K562 (cell line): ENCODE measurements around the gene SLC7A4. TPM values are rescaled to one million over a fixed set of nuclear protein-coding genes. Genes with fewer than 3 reads are reported as not detected.

Experiments
- ELF1 ChIP-seq: fragments of 200-800 bp; sonication (Bioruptor generic); IDR thresholded peaks from 2 replicates; pipeline ENCODE4 v1.6.1; 2016; ENCODE audit warnings: missing genetic modification characterization, missing compliant biosample characterization
- MIER1 ChIP-seq: fragments of 450-650 bp; IDR thresholded peaks from 2 replicates; pipeline ENCODE4 v1.6.1; 2016; ENCODE audit warnings: antibody characterized with exemption, mild to moderate bottlenecking, low read depth
- PHB ChIP-seq: fragments of 250-450 bp; sonication (Bioruptor Pico); IDR thresholded peaks from 2 replicates; pipeline ENCODE4 v1.5.0; 2021
- SNIP1 ChIP-seq: fragments of 450-650 bp; IDR thresholded peaks from 2 replicates; pipeline ENCODE4 v1.7.1; 2017; ENCODE audit warnings: low read depth, mild to moderate bottlenecking
- SP2 ChIP-seq: IDR thresholded peaks from 2 replicates; pipeline ENCODE4 v1.6.1; 2011; ENCODE audit warnings: mild to moderate bottlenecking, low read depth, low read length, moderate library complexity; ENCODE audit not compliant: poor library complexity, severe bottlenecking; ENCODE audit errors: extremely low read depth
- XRCC5 ChIP-seq: fragments of 200-400 bp; formaldehyde crosslinking; IDR thresholded peaks from 2 replicates; pipeline ENCODE4 v1.6.1; 2017; ENCODE audit warnings: low read depth, mild to moderate bottlenecking, low read length
- ZBTB1 ChIP-seq: sonication (generic); formaldehyde crosslinking; IDR thresholded peaks from 2 replicates; pipeline ENCODE4 v1.8.1; 2023; ENCODE audit warnings: missing genetic modification reagents, low read depth, mild to moderate bottlenecking, borderline replicate concordance
- polyA plus RNA-seq, 8 experiments: library from polyadenylated mRNA; depleted of rRNA in 4 of 8; stranded (reverse) in 5 of 8; unstranded in 3 of 8; fragments of >200 nt; fragmentation: Nextera tagmentation in 2 of 8; fragmentation: Illumina TruSeq in 1 of 8; extraction: Ambion mirVana in 2 of 8; extraction: Trizol in 1 of 8; gene quantifications; 2 replicates each; pipeline versions ENCODE4 v1.2.1 to v1.2.3, GENCODE V29; 2011 to 2014; ENCODE audit warnings: inconsistent platforms in 1 of 8, missing spikeins in 1 of 8
- total RNA-seq, 7 experiments: library from RNA; depleted of rRNA in 6 of 7; stranded (reverse); fragments of >200 nt in 6 of 7; fragmentation: Illumina TruSeq in 2 of 7; extraction: Trizol in 2 of 7; gene quantifications; 2 replicates each; pipeline versions ENCODE4 v1.2.1 to v1.2.3, GENCODE V29; 2011 to 2021; ENCODE audit warnings: low replicate concordance in 1 of 7
- TF ChIP-seq, protein P1 (sequence below): sonication (generic); formaldehyde crosslinking; IDR thresholded peaks from 2 replicates; pipeline ENCODE4 v1.8.0; 2022; ENCODE audit warnings: mild to moderate bottlenecking, low read depth, missing genetic modification reagents
- TF ChIP-seq, protein P2 (sequence below): fragments of 250-450 bp; sonication (Bioruptor Pico); IDR thresholded peaks from 2 replicates; pipeline ENCODE4 v1.8.0; 2022; ENCODE audit warnings: inconsistent platforms
- TF ChIP-seq, protein P3 (sequence below): fragments of 450-650 bp; IDR thresholded peaks from 2 replicates; pipeline ENCODE4 v1.6.1; 2016; ENCODE audit warnings: mild to moderate bottlenecking, moderate library complexity
- TF ChIP-seq, protein P4 (sequence below): IDR thresholded peaks from 2 replicates; pipeline ENCODE4 v1.6.1; 2012; ENCODE audit warnings: low read depth, low read length, improper control_type of control experiment, borderline replicate concordance

SLC7A4 gene
- total and polyA plus RNA-seq, 9 of the 15 experiments (the other 6 are each of a cell fraction or from before 2014, with no cell fraction given), result not detected

DNA sequence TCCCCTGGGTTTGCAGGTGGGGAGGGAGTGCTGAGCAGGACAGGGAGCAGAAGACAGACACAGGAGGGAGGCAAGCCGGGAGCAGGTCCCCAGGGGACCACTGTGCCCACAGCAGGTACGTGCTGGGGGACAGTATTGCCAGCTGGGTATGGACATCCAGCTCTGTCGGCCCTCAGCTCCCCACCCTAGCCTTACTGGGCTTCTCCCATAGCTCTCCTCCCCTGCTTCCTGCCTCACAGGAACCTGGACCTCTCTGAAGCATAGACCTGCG lies 23.1 kb upstream of the SLC7A4 start (continued):
- TF ChIP-seq ZBTB1, result no peak
- TF ChIP-seq, protein P1, sequence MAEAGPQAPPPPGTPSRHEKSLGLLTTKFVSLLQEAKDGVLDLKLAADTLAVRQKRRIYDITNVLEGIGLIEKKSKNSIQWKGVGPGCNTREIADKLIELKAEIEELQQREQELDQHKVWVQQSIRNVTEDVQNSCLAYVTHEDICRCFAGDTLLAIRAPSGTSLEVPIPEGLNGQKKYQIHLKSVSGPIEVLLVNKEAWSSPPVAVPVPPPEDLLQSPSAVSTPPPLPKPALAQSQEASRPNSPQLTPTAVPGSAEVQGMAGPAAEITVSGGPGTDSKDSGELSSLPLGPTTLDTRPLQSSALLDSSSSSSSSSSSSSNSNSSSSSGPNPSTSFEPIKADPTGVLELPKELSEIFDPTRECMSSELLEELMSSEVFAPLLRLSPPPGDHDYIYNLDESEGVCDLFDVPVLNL (CRISPR knock-in tag), result no peak
- TF ChIP-seq, protein P2, sequence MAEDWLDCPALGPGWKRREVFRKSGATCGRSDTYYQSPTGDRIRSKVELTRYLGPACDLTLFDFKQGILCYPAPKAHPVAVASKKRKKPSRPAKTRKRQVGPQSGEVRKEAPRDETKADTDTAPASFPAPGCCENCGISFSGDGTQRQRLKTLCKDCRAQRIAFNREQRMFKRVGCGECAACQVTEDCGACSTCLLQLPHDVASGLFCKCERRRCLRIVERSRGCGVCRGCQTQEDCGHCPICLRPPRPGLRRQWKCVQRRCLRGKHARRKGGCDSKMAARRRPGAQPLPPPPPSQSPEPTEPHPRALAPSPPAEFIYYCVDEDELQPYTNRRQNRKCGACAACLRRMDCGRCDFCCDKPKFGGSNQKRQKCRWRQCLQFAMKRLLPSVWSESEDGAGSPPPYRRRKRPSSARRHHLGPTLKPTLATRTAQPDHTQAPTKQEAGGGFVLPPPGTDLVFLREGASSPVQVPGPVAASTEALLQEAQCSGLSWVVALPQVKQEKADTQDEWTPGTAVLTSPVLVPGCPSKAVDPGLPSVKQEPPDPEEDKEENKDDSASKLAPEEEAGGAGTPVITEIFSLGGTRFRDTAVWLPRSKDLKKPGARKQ (CRISPR knock-in tag), result no peak
- no peak for TF ChIP-seq XRCC5
- TF ChIP-seq ELF1, result no peak
- TF ChIP-seq SP2, result no peak
- TF ChIP-seq, protein P3, sequence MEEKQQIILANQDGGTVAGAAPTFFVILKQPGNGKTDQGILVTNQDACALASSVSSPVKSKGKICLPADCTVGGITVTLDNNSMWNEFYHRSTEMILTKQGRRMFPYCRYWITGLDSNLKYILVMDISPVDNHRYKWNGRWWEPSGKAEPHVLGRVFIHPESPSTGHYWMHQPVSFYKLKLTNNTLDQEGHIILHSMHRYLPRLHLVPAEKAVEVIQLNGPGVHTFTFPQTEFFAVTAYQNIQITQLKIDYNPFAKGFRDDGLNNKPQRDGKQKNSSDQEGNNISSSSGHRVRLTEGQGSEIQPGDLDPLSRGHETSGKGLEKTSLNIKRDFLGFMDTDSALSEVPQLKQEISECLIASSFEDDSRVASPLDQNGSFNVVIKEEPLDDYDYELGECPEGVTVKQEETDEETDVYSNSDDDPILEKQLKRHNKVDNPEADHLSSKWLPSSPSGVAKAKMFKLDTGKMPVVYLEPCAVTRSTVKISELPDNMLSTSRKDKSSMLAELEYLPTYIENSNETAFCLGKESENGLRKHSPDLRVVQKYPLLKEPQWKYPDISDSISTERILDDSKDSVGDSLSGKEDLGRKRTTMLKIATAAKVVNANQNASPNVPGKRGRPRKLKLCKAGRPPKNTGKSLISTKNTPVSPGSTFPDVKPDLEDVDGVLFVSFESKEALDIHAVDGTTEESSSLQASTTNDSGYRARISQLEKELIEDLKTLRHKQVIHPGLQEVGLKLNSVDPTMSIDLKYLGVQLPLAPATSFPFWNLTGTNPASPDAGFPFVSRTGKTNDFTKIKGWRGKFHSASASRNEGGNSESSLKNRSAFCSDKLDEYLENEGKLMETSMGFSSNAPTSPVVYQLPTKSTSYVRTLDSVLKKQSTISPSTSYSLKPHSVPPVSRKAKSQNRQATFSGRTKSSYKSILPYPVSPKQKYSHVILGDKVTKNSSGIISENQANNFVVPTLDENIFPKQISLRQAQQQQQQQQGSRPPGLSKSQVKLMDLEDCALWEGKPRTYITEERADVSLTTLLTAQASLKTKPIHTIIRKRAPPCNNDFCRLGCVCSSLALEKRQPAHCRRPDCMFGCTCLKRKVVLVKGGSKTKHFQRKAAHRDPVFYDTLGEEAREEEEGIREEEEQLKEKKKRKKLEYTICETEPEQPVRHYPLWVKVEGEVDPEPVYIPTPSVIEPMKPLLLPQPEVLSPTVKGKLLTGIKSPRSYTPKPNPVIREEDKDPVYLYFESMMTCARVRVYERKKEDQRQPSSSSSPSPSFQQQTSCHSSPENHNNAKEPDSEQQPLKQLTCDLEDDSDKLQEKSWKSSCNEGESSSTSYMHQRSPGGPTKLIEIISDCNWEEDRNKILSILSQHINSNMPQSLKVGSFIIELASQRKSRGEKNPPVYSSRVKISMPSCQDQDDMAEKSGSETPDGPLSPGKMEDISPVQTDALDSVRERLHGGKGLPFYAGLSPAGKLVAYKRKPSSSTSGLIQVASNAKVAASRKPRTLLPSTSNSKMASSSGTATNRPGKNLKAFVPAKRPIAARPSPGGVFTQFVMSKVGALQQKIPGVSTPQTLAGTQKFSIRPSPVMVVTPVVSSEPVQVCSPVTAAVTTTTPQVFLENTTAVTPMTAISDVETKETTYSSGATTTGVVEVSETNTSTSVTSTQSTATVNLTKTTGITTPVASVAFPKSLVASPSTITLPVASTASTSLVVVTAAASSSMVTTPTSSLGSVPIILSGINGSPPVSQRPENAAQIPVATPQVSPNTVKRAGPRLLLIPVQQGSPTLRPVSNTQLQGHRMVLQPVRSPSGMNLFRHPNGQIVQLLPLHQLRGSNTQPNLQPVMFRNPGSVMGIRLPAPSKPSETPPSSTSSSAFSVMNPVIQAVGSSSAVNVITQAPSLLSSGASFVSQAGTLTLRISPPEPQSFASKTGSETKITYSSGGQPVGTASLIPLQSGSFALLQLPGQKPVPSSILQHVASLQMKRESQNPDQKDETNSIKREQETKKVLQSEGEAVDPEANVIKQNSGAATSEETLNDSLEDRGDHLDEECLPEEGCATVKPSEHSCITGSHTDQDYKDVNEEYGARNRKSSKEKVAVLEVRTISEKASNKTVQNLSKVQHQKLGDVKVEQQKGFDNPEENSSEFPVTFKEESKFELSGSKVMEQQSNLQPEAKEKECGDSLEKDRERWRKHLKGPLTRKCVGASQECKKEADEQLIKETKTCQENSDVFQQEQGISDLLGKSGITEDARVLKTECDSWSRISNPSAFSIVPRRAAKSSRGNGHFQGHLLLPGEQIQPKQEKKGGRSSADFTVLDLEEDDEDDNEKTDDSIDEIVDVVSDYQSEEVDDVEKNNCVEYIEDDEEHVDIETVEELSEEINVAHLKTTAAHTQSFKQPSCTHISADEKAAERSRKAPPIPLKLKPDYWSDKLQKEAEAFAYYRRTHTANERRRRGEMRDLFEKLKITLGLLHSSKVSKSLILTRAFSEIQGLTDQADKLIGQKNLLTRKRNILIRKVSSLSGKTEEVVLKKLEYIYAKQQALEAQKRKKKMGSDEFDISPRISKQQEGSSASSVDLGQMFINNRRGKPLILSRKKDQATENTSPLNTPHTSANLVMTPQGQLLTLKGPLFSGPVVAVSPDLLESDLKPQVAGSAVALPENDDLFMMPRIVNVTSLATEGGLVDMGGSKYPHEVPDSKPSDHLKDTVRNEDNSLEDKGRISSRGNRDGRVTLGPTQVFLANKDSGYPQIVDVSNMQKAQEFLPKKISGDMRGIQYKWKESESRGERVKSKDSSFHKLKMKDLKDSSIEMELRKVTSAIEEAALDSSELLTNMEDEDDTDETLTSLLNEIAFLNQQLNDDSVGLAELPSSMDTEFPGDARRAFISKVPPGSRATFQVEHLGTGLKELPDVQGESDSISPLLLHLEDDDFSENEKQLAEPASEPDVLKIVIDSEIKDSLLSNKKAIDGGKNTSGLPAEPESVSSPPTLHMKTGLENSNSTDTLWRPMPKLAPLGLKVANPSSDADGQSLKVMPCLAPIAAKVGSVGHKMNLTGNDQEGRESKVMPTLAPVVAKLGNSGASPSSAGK, result no peak
- TF ChIP-seq MIER1, result no peak
- TF ChIP-seq SNIP1, result no peak
- TF ChIP-seq PHB, result peak; percentile 26; the same call in 1 of the 2 replicates
- TF ChIP-seq, protein P4, sequence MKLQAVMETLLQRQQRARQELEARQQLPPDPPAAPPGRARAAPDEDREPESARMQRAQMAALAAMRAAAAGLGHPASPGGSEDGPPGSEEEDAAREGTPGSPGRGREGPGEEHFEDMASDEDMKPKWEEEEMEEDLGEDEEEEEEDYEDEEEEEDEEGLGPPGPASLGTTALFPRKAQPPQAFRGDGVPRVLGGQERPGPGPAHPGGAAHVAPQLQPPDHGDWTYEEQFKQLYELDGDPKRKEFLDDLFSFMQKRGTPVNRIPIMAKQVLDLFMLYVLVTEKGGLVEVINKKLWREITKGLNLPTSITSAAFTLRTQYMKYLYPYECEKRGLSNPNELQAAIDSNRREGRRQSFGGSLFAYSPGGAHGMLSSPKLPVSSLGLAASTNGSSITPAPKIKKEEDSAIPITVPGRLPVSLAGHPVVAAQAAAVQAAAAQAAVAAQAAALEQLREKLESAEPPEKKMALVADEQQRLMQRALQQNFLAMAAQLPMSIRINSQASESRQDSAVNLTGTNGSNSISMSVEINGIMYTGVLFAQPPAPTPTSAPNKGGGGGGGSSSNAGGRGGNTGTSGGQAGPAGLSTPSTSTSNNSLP, result no peak
